K562 (cell line): ENCODE data around the gene SHFL. TPM values are rescaled to one million over a fixed set of nuclear protein-coding genes. Genes with fewer than 3 reads are reported as not detected.

Experiments used
- ATAC-seq: fragments of 200-7000 bp; cut with Tn5 transposase; 3 replicates; pipeline ENCODE4 v1.9.1; 2020; ENCODE audit warnings: moderate library complexity
- BruUV-seq: library from RNA; stranded (reverse); fragments of 400-500 nt; replicated peaks from 2 replicates; lab custom pipeline; 2021; lab: Mats Ljungman, UMichigan
- CTCF ChIA-PET: fragments of 300-600 bp; formaldehyde crosslinking; extraction: SDS; loops from one replicate; lab custom pipeline; 2021; ENCODE audit warnings: low intra/inter-chr PET ratio; lab: Yijun Ruan, JAX
- POLR2A ChIA-PET: fragments of 300-600, 350-650 bp; sonication (Branson Sonifier 250); formaldehyde crosslinking; extraction: SDS; loops from one replicate; lab custom pipeline; 2021; ENCODE audit warnings: antibody characterized with exemption, inconsistent platforms; lab: Yijun Ruan, JAX
- DNase-seq, 4 experiments: peaks; one replicate each; pipeline versions ENCODE4 v3.0.0 to v3.0.0-alpha.2; 2011 to 2018; ENCODE audit warnings: low spot score in 3 of 4, mixed read lengths in 3 of 4; ENCODE audit errors: extremely low read depth in 1 of 4
- FAIRE-seq: peaks from 2 replicates; lab custom pipeline; 2011; peaks lifted over from hg19 to GRCh38; lab: Jason Lieb, UNC
- H2AFZ ChIP-seq: 2 replicates; pipeline ENCODE4 v1.6.0; 2011; ENCODE audit warnings: low read depth, low read length, control low read depth, inconsistent platforms
- H3K27ac ChIP-seq: fragments of 200-600 bp; 3 replicates; pipeline ENCODE4 v1.8.0; 2011; ENCODE audit warnings: low read depth, mild to moderate bottlenecking, control low read depth, inconsistent platforms, low read length, moderate library complexity, mixed read lengths; ENCODE audit errors: extremely low read depth
- H3K27me3 ChIP-seq, 2 experiments: fragments of 300-600 bp in 1 of 2; 2 replicates in 1 of 2; 3 replicates in 1 of 2; pipeline versions ENCODE4 v1.6.0 to v1.8.0; 2011; ENCODE audit warnings: inconsistent platforms in 2 of 2, low read length in 2 of 2, mild to moderate bottlenecking in 1 of 2, mixed read lengths in 1 of 2, moderate library complexity in 1 of 2; ENCODE audit not compliant: control insufficient read depth in 2 of 2, insufficient read depth in 2 of 2
- H3K36me3 ChIP-seq: fragments of 300-600 bp; 3 replicates; pipeline ENCODE4 v1.8.0; 2011; ENCODE audit warnings: mild to moderate bottlenecking, low read length, inconsistent platforms; ENCODE audit not compliant: control insufficient read depth, insufficient read depth
- H3K4me1 ChIP-seq, 2 experiments: fragments of 200-600 bp in 1 of 2; replicated peaks in 1 of 2; 2 replicates in 1 of 2; 3 replicates in 1 of 2; pipeline versions ENCODE4 v1.5.1 to v1.8.0; 2011; ENCODE audit warnings: inconsistent platforms in 2 of 2, low read length in 2 of 2, mild to moderate bottlenecking in 1 of 2, mixed read lengths in 1 of 2, moderate library complexity in 1 of 2; ENCODE audit not compliant: control insufficient read depth in 2 of 2, insufficient read depth in 2 of 2
- H3K4me2 ChIP-seq: 2 replicates; pipeline ENCODE4 v1.6.1; 2011; ENCODE audit warnings: low read length, control low read depth, inconsistent platforms, mixed read lengths; ENCODE audit not compliant: insufficient read depth
- H3K4me3 ChIP-seq: fragments of 200-600 bp; sonication (generic), shearing (Covaris generic); 2 replicates; pipeline ENCODE4 v1.5.1; 2016; ENCODE audit warnings: control low read depth, inconsistent platforms
- H3K79me2 ChIP-seq: fragments of 200-600 bp; 3 replicates; pipeline ENCODE4 v1.8.0; 2011; ENCODE audit warnings: low read length, inconsistent platforms; ENCODE audit not compliant: control insufficient read depth, insufficient read depth
- H3K9ac ChIP-seq, 2 experiments: 2 replicates each; pipeline versions ENCODE4 v1.6.0 to v1.6.1; 2011; ENCODE audit warnings: low read depth in 2 of 2, low read length in 2 of 2, control low read depth in 1 of 2, inconsistent platforms in 1 of 2, mild to moderate bottlenecking in 1 of 2, mixed read lengths in 1 of 2; ENCODE audit not compliant: insufficient read depth in 1 of 2
- H3K9me1 ChIP-seq: one replicate; pipeline ENCODE4 v1.6.0; 2011; ENCODE audit warnings: inconsistent platforms, mild to moderate bottlenecking, low read length, moderate library complexity; ENCODE audit not compliant: control insufficient read depth, insufficient read depth
- H3K9me3 ChIP-seq: replicated peaks from 2 replicates; pipeline ENCODE4 v1.5.1; 2011; ENCODE audit warnings: low read depth, low read length, inconsistent platforms; ENCODE audit not compliant: control insufficient read depth, insufficient read depth
- H4K20me1 ChIP-seq: replicated peaks from 2 replicates; pipeline ENCODE4 v1.6.1; 2011; ENCODE audit warnings: low read length, inconsistent platforms, mixed read lengths; ENCODE audit not compliant: control insufficient read depth, insufficient read depth
- AFF1 ChIP-seq, 2 experiments: fragments of 450-650 bp; IDR thresholded peaks; 2 replicates each; pipeline ENCODE4 v1.6.1; 2018; ENCODE audit warnings: mild to moderate bottlenecking in 2 of 2, low read depth in 1 of 2; ENCODE audit not compliant: partially characterized antibody in 2 of 2
- C11orf30 ChIP-seq: fragments of 450-650 bp; IDR thresholded peaks from 2 replicates; pipeline ENCODE4 v1.6.1; 2016; ENCODE audit warnings: low read depth, mild to moderate bottlenecking
- CTCF ChIP-seq, 3 experiments: IDR thresholded peaks in 2 of 3; conservative IDR thresholded peaks in 1 of 3; 2 replicates each; pipeline ENCODE4 v1.5.1; 2011 to 2012; ENCODE audit warnings: low read length in 3 of 3, mild to moderate bottlenecking in 3 of 3, control low read depth in 2 of 3, improper control_type of control experiment in 1 of 3, inconsistent platforms in 1 of 3, low read depth in 1 of 3, mixed read lengths in 1 of 3, moderate library complexity in 1 of 3; ENCODE audit not compliant: insufficient read depth in 2 of 3
- HCFC1 ChIP-seq: IDR thresholded peaks from 2 replicates; pipeline ENCODE4 v1.6.1; 2012; ENCODE audit warnings: low read depth, low read length, improper control_type of control experiment
- HDGF ChIP-seq: fragments of 450-650 bp; IDR thresholded peaks from 2 replicates; pipeline ENCODE4 v1.6.1; 2016
- MAZ ChIP-seq, 2 experiments: fragments of 450-650 bp in 1 of 2; sonication (generic) in 1 of 2; formaldehyde crosslinking; IDR thresholded peaks in 1 of 2; conservative IDR thresholded peaks in 1 of 2; 2 replicates each; pipeline versions ENCODE4 v1.4.0 to v1.5.0; 2020; ENCODE audit warnings: mild to moderate bottlenecking in 1 of 2, missing genetic modification reagents in 1 of 2
- PBX2 ChIP-seq, 2 experiments: IDR thresholded peaks in 1 of 2; conservative IDR thresholded peaks in 1 of 2; 2 replicates each; pipeline ENCODE4 v1.6.1; 2016; ENCODE audit warnings: low read depth in 2 of 2, mild to moderate bottlenecking in 1 of 2, missing compliant biosample characterization in 1 of 2, missing genetic modification characterization in 1 of 2, moderate library complexity in 1 of 2
- ZNF699 ChIP-seq: fragments of 250-450 bp; sonication (Bioruptor Pico); IDR thresholded peaks from 2 replicates; pipeline ENCODE4 v1.8.0; 2021; ENCODE audit warnings: mild to moderate bottlenecking, moderate library complexity; ENCODE audit not compliant: insufficient replicate concordance
- whole genome bisulfite sequencing: fragments of 100-300 bp; shearing (Covaris generic); methylation state at CpG from one replicate; pipeline ENCODE4 v1.1.6; 2016; ENCODE audit warnings: low coverage, mixed read lengths; ENCODE audit not compliant: insufficient coverage; ENCODE audit errors: missing lambda C conversion rate; 5-methylcytosine and 5-hydroxymethylcytosine counted together
- in situ Hi-C: fragments of 300-500 bp; cut with MboI; formaldehyde crosslinking; loops from 4 replicates; pipeline ENCODE4 v1.15.0; 2018; ENCODE audit warnings: inconsistent platforms, mixed read lengths
- intact Hi-C: fragments of 100-400 bp; cut with micrococcal nuclease; formaldehyde crosslinking; loops from 2 replicates; pipeline ENCODE4 v1.14.2; 2022
- polyA plus RNA-seq, 8 experiments: library from polyadenylated mRNA; depleted of rRNA in 4 of 8; stranded (reverse) in 5 of 8; unstranded in 3 of 8; fragments of >200 nt; fragmentation: Nextera tagmentation in 2 of 8; fragmentation: Illumina TruSeq in 1 of 8; extraction: Ambion mirVana in 2 of 8; extraction: Trizol in 1 of 8; gene quantifications; 2 replicates each; pipeline versions ENCODE4 v1.2.1 to v1.2.3, GENCODE V29; 2011 to 2014; ENCODE audit warnings: inconsistent platforms in 1 of 8, missing spikeins in 1 of 8
- total RNA-seq, 7 experiments: library from RNA; depleted of rRNA in 6 of 7; stranded (reverse); fragments of >200 nt in 6 of 7; fragmentation: Illumina TruSeq in 2 of 7; extraction: Trizol in 2 of 7; gene quantifications; 2 replicates each; pipeline versions ENCODE4 v1.2.1 to v1.2.3, GENCODE V29; 2011 to 2021; ENCODE audit warnings: low replicate concordance in 1 of 7
- TF ChIP-seq, protein P1 (sequence below): fragments of 450-650 bp; conservative IDR thresholded peaks from 2 replicates; pipeline ENCODE4 v1.6.1; 2016; ENCODE audit warnings: missing genetic modification characterization, low read depth, mild to moderate bottlenecking, missing compliant biosample characterization, moderate library complexity

SHFL gene
- total and polyA plus RNA-seq, 9 of the 15 experiments (the other 6 are each of a cell fraction or from before 2014, with no cell fraction given): 1.5 to 25.7 (median 13.0) TPM

DNA sequence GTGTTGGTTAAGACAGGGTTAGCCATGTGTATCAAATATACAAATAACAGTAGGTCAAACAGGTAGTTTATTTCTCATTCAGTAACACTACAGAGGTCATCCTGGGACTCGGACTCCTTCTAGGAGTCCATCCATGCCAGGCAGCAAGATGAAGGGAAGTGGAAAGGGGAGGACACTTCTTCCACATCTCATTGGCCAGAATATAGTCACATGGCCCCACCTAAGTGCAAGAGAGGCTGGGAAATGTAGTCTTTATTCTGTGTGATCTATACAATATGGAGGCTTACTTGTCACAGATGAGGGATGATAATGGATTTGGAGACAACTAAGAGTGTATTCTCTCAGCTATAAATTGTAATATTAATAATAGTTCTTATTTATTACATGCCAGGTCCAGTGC, 41.7 kb upstream of the SHFL start (continued):
- TF ChIP-seq PBX2 (CRISPR knock-in tag; IDR thresholded peaks at IDR 0.05; ENCODE audit: low read depth) (no peak), PBX2 (tag; conservative IDR thresholded peaks at IDR 0.05; ENCODE audit: low read depth) (peak; percentile 49), HDGF (no peak)

DNA sequence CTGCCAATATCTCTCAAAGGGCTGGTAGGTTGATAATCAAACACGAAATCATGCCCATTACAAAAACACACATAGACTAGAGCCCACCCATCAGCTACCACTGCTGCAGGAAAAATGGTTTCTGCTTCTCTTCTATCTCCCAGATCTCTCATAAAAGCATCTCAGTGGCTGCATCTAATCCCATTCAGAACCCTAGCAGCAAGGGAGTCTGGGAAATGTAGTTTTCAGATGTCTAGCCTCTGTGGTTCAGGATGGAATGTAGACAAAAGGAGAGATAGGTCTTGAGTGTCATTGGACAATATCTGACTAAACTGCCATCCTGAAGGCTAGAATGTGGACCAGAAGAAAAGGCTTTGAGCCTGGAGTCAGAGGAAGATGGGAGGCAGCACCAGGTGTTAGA, 40.7 kb upstream of the SHFL start:
- Histone ChIP-seq H3K27ac (no peak overlapping the region), H3K9me3 (no peaks in the 10 kb centered on the region), H3K36me3 (no peaks in the 10 kb centered on the region), H3K4me3 (no peak overlapping the region), H3K9ac (no peak overlapping the region), H3K4me2 (no peak overlapping the region), H2AFZ (no peak overlapping the region), H3K79me2 (no peaks in the 10 kb centered on the region), H3K4me1 (no peaks in the 10 kb centered on the region), H3K9me1 (no peaks in the 10 kb centered on the region), H3K27me3 (peaks cover 0 to 21% of the 10 kb centered on the region in 2 experiments; a peak in 2 of 5 replicates), H4K20me1 (no peaks in the 10 kb centered on the region)
- in situ Hi-C loops (no loop called here), intact Hi-C loops (no loop called here)
- POLR2A ChIA-PET: no interaction called here
- 8% methylated on average over 1 of the region's 1 CpG for WGBS
- peak; percentile 76 for ATAC-seq
- CTCF ChIA-PET: no interaction called here
- peak; percentile 6 for FAIRE-seq
- BruUV-seq: no TSS peak
- DNase-seq: peak in 1 of 4 experiments; percentile 9
- TF ChIP-seq MAZ (CRISPR knock-in tag; conservative IDR thresholded peaks at IDR 0.05 in 1 of 2, IDR thresholded peaks at IDR 0.05 in 1 of 2) (no peak), C11orf30 (no peak), AFF1 (IDR thresholded peaks at IDR 0.05; ENCODE audit: low read depth in 1 of 2, partially characterized antibody in 2 of 2) (peak in 1 of 2 experiments; percentile 59), CTCF (IDR thresholded peaks at IDR 0.05 in 2 of 3, conservative IDR thresholded peaks at IDR 0.05 in 1 of 3; ENCODE audit: insufficient read depth in 2 of 3, low read depth in 1 of 3, low read length in 3 of 3) (no peak), HCFC1 (peak; percentile 76), ZNF699 (no peak)
- TF ChIP-seq, protein P1, sequence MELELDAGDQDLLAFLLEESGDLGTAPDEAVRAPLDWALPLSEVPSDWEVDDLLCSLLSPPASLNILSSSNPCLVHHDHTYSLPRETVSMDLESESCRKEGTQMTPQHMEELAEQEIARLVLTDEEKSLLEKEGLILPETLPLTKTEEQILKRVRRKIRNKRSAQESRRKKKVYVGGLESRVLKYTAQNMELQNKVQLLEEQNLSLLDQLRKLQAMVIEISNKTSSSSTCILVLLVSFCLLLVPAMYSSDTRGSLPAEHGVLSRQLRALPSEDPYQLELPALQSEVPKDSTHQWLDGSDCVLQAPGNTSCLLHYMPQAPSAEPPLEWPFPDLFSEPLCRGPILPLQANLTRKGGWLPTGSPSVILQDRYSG (tag): no peak
